ENCODE results near the gene SMIM35.

DNA sequence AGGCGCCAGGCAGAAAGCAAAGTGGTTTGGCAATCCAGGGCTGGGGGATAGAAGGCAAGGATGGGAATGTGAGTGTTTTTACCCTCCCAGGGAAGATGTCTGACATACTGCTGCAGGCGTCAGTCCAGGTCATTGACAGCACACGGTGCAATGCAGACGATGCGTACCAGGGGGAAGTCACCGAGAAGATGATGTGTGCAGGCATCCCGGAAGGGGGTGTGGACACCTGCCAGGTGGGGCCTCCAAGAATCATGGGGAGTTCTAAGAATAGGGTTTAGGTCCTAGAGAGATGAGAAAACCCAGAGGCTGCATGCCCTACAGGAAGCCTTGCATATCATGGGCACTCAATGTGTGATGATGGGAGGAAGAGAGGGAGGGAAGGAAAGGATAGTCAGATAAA, 28.3 kb upstream of the SMIM35 start:
- TF ChIP-seq, protein P1, sequence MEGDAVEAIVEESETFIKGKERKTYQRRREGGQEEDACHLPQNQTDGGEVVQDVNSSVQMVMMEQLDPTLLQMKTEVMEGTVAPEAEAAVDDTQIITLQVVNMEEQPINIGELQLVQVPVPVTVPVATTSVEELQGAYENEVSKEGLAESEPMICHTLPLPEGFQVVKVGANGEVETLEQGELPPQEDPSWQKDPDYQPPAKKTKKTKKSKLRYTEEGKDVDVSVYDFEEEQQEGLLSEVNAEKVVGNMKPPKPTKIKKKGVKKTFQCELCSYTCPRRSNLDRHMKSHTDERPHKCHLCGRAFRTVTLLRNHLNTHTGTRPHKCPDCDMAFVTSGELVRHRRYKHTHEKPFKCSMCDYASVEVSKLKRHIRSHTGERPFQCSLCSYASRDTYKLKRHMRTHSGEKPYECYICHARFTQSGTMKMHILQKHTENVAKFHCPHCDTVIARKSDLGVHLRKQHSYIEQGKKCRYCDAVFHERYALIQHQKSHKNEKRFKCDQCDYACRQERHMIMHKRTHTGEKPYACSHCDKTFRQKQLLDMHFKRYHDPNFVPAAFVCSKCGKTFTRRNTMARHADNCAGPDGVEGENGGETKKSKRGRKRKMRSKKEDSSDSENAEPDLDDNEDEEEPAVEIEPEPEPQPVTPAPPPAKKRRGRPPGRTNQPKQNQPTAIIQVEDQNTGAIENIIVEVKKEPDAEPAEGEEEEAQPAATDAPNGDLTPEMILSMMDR (IDR thresholded peaks at IDR 0.05): no peak
- TF ChIP-seq EP300 (IDR thresholded peaks at IDR 0.05): no peak
- no peak for TF ChIP-seq POLR2AphosphoS5 (IDR thresholded peaks at IDR 0.05)
- no peak for TF ChIP-seq POLR2A (IDR thresholded peaks at IDR 0.05)

Data from upper lobe of left lung (tissue), 4 donors.